Stimulated activated CD8-positive, alpha-beta memory T cell treated with anti-CD3 and anti-CD28 coated beads, Interleukin-2, amount 100 ng/mL, for 48 hours (primary cell): ENCODE data around the gene GRAMD2A.
"Not testable (repeated sequence)": the region's sequence is repeated elsewhere in the genome, so short reads cannot be mapped to it uniquely, and the experiment has no call there.

ENCODE experiments used
- DNase-seq, 2 donors: peaks; one replicate each; pipeline ENCODE4 v3.0.0-alpha.2; 2020; ENCODE audit warnings: low read depth in 2 of 2

The GRAMD2A gene

DNA sequence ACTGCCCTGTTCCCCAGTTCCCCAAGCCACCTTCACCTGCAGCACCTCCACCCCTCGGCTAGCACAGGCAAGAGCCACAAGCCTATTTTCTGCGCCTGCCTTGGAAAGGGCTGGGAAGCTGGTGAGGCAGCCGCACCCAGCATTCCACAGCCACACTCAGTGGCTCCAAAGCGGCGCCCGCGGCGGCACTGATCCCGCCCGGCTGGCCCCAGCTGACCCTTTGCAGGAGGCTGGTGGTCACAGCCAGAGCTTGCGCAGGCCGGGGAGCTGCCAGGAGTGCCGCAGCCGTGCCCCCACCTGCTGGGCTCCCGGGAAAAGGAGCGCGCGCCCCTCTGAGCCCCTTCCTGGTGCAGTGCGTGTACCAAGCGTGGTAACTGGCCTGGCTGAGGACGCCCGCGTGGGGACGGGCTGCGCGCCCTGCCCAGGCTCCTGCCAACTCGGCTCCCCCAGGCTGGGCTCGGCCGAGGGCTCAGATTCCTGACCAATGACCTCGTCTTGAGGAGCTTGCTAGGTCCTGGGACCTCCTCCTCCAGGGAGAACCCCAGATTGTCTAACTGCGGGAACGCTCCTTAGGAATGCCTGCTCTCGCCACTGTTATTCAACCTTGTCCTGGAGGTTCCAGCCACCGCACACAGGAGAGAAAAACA lies 13.3 kb downstream of the GRAMD2A start:
- no peak for DNase-seq

DNA sequence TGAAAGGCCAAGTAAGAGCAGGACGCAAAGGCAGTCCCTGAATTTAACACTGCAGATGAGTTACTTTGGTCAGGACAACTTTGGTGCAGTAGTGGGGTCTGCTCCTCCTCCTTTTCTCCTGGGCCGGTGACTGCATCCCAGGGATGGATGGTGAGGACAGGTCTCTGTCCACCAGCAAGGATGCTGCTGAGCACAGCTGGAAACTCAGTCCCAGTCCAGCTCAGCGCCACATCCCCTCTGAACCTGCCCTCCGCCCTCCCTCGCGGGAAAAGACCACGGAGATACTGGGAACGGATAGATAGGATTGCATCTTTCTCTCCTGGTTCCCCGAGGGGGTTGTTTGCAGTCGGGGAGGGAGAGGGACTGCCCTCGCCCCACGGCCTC lies 13.8 kb downstream of the GRAMD2A start:
- DNase-seq = no peak

- DNase-seq = no peak
Observed at GRCh38 chr15:72182673-72183072, 14.9 kb downstream of the GRAMD2A start.

DNA sequence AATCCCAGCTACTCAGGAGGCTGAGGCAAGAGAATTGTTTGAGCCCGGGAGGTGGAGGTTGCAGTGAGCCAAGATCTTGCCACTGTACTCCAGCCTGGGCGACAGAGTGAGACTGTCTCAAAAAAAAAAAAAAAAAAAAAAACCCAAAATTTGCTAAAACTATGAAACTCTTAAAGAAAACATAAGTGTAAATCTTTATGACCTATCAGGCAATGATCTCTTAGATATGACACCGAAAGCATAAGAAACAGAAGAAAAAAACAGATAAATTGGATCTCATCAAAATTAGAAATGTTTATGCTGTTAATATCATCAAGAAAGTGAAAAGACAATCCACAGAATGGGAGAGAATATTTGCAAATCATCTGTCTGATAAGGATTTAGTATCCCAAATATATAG lies 15.3 kb downstream of the GRAMD2A start:
- no peak for DNase-seq

- DNase-seq = no peak
Observed at GRCh38 chr15:72180761-72181324, 16.7 kb downstream of the GRAMD2A start.

- DNase-seq = no peak
Observed at GRCh38 chr15:72179950-72180581, 17.5 kb downstream of the GRAMD2A start.

DNA sequence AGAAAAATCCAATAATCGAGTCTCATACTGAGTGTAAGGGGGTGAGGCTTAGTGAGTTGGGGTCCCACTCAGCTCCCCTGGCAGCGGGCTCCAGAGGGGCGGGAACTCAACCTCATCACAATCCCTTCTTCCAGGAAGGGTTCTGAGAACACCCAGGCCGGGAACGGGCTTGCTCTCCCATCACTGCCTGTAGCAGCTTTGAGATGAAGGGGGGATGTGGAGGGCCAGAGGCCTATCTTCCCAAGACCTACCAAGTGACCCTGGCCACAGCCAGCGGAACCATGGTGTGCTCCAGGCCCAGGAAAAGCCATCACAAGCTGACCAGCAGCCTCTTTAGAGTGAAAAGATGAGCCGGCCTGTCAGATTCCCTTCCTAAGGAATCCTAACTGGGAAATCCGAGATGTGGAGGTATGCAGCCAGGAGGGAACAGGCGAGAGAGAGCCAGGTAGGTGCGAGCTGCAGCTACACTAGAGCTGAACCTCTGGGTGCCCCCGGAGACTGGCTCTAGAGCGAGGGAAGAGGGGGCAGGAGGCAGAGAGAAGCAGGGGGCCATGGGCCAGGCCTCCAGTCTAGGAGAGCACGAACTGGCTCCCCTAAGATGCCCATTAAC lies 18.5 kb downstream of the GRAMD2A start:
- no peak for DNase-seq

GRCh38 chr15:72176743-72177142 lies 20.8 kb downstream of the GRAMD2A start:
- DNase-seq = no peak

DNA sequence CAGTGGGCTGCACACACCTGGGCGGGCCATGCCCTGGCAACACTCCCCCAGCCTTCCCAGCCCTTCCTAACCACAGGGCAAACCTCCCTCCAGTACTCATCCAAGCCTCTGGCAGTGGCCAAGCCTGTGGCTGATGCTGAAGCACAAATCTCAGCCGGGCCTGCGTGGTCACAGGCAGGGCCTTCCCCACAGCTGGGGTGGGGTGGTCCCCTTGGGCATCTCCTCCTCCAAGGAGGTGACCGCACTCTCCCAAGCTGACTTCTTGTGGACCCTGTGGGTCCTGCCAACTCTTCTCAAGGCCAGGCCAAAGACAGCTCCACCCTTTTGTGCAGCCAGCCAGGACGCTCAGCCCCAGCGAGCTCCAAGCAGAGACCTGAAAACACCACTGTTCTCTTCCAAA lies 21.4 kb downstream of the GRAMD2A start:
- no peak for DNase-seq

GRCh38 chr15:72175186-72176044 lies 22.2 kb downstream of the GRAMD2A start:
- no peak for DNase-seq

DNA sequence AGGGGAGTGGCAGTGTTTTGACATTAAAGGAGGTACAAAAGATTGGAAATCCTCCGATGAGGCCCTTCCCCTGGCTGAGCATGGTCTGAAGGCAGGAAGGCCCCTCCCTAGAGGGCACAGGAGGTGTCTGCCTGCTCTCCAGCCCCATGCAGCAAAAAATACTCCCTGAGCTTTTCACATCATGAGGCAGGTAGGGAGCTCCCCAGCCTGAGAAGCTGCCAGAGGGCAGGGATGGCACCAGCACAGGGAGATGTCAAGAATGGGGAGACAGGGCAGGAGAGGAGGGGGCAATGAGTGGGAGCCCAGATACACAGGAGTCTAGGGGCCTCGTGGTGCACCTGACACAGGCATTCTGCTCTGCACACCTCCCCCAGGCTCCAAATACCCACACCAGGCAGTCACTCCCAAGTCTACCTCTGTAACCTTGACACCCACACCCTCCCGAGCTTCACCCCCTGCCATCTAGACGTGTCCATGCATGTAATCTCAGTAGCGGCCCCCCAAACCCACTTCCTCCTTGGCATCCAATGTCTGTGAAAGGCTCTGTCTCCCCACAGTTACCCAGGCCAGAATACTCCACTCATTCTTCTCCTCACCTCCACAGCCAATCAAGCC lies 22.9 kb downstream of the GRAMD2A start:
- no peak for DNase-seq

DNA sequence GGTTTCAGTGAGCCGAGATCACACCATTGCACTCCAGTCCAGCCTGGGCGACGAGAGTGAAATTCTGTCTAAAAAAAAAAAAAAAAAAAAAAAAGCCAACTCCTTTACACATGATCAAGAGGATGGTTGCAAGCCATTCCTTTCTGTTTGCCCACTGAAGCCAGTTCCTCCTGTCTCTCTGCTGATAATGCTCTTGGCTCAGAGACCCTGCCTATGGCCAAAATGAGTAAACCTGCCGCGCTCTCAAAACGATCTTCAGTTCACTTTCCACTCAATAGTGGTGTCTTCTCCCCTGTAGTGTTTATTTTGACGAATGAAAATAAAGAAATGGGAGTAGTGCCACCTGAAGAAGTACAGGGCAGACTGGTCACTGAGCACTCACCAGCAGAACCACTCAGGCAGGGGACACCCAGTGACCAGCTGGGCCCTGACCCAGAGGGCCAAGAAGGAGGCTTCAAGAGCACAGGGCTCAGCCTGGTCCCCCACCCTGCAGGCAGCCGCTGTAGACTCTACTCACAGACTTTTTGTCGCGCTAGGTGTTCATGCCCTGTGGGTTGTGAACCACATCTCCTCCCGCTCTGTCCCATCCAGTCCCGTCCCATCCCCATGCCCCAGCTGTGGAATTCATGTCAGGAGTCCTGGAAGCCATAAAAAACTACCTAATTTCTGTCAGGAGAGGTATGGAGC lies 23.6 kb downstream of the GRAMD2A start:
- no peak for DNase-seq

DNA sequence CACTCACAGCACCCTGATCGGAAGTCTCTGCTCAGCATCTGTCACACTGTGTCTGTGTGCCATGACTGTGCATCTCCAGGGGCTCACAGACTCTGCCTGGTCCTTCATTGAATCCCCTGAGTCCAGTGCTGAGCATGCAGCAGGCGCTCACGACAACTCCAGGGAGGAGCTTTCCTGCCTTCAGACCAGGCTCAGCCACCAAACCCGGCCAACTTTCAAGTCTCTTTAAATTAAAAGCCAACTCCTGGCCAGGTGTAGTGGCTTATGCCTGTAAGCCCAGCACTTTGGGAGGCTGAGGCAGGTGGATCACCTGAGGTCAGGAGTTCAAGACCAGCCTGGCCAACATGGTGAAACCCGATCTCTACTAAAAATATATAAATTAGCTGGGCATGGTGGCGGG lies 24.2 kb downstream of the GRAMD2A start:
- no peak for DNase-seq

GRCh38 chr15:72172796-72173195 lies 24.8 kb downstream of the GRAMD2A start:
- no peak for DNase-seq

DNA sequence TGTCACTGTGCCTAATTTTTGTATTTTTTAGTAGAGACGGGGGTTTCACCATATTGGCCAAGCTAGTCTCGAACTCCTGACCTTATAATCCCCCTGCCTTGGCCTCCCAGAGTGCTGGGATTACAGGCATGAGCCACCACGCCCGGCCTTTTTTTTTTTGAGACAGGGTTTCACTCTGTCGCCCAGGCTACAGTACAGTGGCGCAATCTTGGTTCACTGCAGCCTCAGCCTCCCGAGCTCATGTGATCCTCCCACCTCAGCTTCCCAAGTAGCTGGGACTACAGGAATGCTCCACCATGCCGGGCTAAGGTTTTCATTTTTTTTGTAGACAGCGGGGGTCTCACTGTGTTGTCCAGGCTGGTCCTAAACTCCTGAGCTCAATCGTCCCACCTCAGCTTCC lies 25.6 kb downstream of the GRAMD2A start:
- DNase-seq = not testable (repeated sequence)

DNA sequence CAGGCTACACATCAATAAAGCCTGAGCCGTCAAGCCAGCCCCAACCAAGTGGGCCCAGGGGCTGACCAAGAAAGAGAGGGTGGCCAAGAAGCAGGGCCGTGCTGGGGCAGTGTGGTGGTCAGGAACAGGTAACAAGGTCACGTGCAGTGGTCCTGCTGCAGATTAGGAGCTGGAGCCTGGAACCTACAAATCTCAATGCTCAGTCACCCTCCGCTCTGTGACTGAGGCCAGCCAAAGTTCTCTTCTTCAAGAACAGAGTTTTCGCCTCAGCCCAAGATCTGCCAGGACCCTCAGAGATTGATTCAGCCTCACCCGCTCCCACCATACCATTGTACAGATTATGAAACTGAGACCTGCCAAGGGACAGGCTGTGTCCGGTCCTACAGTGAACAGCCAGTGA lies 26.9 kb downstream of the GRAMD2A start:
- DNase-seq = no peak

GRCh38 chr15:72169921-72170611 lies 27.5 kb downstream of the GRAMD2A start:
- no peak for DNase-seq

- no peak for DNase-seq
Observed at GRCh38 chr15:72169236-72169920, 28.2 kb downstream of the GRAMD2A start.

GRCh38 chr15:72168808-72169190 lies 28.8 kb downstream of the GRAMD2A start:
- no peak for DNase-seq
